HEK293 (cell line): Measurements from ENCODE around the gene RGS5.

Source experiments
- GLIS2 ChIP-seq: fragments of 450-650 bp; formaldehyde crosslinking; IDR thresholded peaks from 2 replicates; pipeline ENCODE4 v1.5.1; 2016; ENCODE audit warnings: missing biosample characterization, missing genetic modification characterization
- HOXA7 ChIP-seq: sonication (generic); formaldehyde crosslinking; IDR thresholded peaks from 2 replicates; pipeline ENCODE4 v1.8.1; 2022; ENCODE audit warnings: missing genetic modification reagents, borderline replicate concordance
- KLF10 ChIP-seq: fragments of 450-650 bp; IDR thresholded peaks from 2 replicates; pipeline ENCODE4 v1.5.1; 2018; ENCODE audit warnings: missing biosample characterization, mild to moderate bottlenecking, missing genetic modification characterization
- ZBTB49 ChIP-seq: fragments of 450-650 bp; formaldehyde crosslinking; IDR thresholded peaks from 2 replicates; pipeline ENCODE4 v1.5.1; 2016; ENCODE audit warnings: missing biosample characterization, missing genetic modification characterization, low read depth
- ZNF292 ChIP-seq: fragments of 450-650 bp; formaldehyde crosslinking; IDR thresholded peaks from 2 replicates; pipeline ENCODE4 v1.5.1; 2016; ENCODE audit warnings: low read depth, missing biosample characterization, missing genetic modification characterization, borderline replicate concordance
- ZNF549 ChIP-seq: fragments of 450-650 bp; IDR thresholded peaks from 2 replicates; pipeline ENCODE4 v1.5.1; 2018; ENCODE audit warnings: missing biosample characterization, missing genetic modification characterization, mild to moderate bottlenecking, inconsistent platforms, moderate library complexity
- ZNF610 ChIP-seq: fragments of 450-650 bp; formaldehyde crosslinking; IDR thresholded peaks from 2 replicates; pipeline ENCODE4 v1.5.1; 2016; ENCODE audit warnings: missing biosample characterization, missing genetic modification characterization, borderline replicate concordance
- ZNF623 ChIP-seq: fragments of 450-650 bp; formaldehyde crosslinking; IDR thresholded peaks from 2 replicates; pipeline ENCODE4 v1.5.1; 2016; ENCODE audit warnings: missing biosample characterization, missing genetic modification characterization
- ZNF792 ChIP-seq: fragments of 450-650 bp; formaldehyde crosslinking; IDR thresholded peaks from 2 replicates; pipeline ENCODE4 v1.5.1; 2016; ENCODE audit warnings: missing biosample characterization, missing genetic modification characterization
- ZNF830 ChIP-seq: fragments of 450-650 bp; IDR thresholded peaks from 2 replicates; pipeline ENCODE4 v1.5.0; 2018; ENCODE audit warnings: missing biosample characterization, missing genetic modification characterization, low read depth, mild to moderate bottlenecking, moderate library complexity
- TF ChIP-seq, protein P1 (sequence below): fragments of 450-650 bp; formaldehyde crosslinking; IDR thresholded peaks from 2 replicates; pipeline ENCODE4 v1.5.1; 2016; ENCODE audit warnings: missing biosample characterization, missing genetic modification characterization

- TF ChIP-seq ZNF549 (no peak), ZNF292 (tag by site-specific recombination) (no peak), ZNF830 (tag by site-specific recombination) (no peak), HOXA7 (CRISPR knock-in tag) (no peak), ZBTB49 (tag by site-specific recombination) (no peak), GLIS2 (tag by site-specific recombination) (no peak), ZNF610 (tag by site-specific recombination) (no peak), KLF10 (tag by site-specific recombination) (no peak), ZNF792 (tag by site-specific recombination) (no peak), ZNF623 (no peak)
- TF ChIP-seq, protein P1, sequence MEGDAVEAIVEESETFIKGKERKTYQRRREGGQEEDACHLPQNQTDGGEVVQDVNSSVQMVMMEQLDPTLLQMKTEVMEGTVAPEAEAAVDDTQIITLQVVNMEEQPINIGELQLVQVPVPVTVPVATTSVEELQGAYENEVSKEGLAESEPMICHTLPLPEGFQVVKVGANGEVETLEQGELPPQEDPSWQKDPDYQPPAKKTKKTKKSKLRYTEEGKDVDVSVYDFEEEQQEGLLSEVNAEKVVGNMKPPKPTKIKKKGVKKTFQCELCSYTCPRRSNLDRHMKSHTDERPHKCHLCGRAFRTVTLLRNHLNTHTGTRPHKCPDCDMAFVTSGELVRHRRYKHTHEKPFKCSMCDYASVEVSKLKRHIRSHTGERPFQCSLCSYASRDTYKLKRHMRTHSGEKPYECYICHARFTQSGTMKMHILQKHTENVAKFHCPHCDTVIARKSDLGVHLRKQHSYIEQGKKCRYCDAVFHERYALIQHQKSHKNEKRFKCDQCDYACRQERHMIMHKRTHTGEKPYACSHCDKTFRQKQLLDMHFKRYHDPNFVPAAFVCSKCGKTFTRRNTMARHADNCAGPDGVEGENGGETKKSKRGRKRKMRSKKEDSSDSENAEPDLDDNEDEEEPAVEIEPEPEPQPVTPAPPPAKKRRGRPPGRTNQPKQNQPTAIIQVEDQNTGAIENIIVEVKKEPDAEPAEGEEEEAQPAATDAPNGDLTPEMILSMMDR (tag by site-specific recombination) = no peak
These were observed 34.7 kb downstream of the RGS5 start for GRCh38 chr1:163168053-163168452.
